Endothelial cell of hepatic sinusoid (primary cell): ENCODE results near the gene PLCB2.

ENCODE experiments used
- in situ Hi-C: cut with HindIII; loops from 2 replicates; pipeline ENCODE4 v1.10.0; 2017; ENCODE audit warnings: low sequenced_read_pairs

Gene PLCB2

GRCh38 chr15:40241269-40242212 is 66.2 kb downstream of the PLCB2 start:
- in situ Hi-C loops = no loop called here

- in situ Hi-C loops = no loop called here
These were observed 67.0 kb downstream of the PLCB2 start for GRCh38 chr15:40240619-40241221.

GRCh38 chr15:40239693-40240618 is 67.8 kb downstream of the PLCB2 start:
- in situ Hi-C loops = no loop called here

- in situ Hi-C loops = no loop called here
These were observed 68.4 kb downstream of the PLCB2 start for GRCh38 chr15:40239404-40239692.

- in situ Hi-C loops = no loop called here
These were observed 69.0 kb downstream of the PLCB2 start, which contains the start of gene PAK6 for GRCh38 chr15:40238532-40239403. Gene PAK6, plus strand, starts transcription at chr15:40239063. Its CDS starts 25,723 bp downstream, at chr15:40264786.
